GM13977 (cell line): ENCODE results near the gene KCNJ6.

ENCODE experiments used
- DNase-seq: peaks from one replicate; pipeline ENCODE4 v3.0.0; 2012; ENCODE audit warnings: low spot score
- in situ Hi-C: fragments of 300-500 bp; cut with MboI; formaldehyde crosslinking; loops from one replicate; pipeline ENCODE4 v1.12.0; 2022; ENCODE audit warnings: low sequenced_read_pairs, low pct_unique_long_range_greater_than_20kb, mixed read lengths, inconsistent platforms; ENCODE audit not compliant: unreplicated experiment
- TF ChIP-seq, protein P1 (sequence below): IDR thresholded peaks from 2 replicates; pipeline ENCODE4 v1.5.1; 2012; ENCODE audit warnings: mild to moderate bottlenecking, control low read depth; ENCODE audit not compliant: insufficient read depth; ENCODE audit errors: extremely low read depth, missing control alignments

KCNJ6 gene

DNA sequence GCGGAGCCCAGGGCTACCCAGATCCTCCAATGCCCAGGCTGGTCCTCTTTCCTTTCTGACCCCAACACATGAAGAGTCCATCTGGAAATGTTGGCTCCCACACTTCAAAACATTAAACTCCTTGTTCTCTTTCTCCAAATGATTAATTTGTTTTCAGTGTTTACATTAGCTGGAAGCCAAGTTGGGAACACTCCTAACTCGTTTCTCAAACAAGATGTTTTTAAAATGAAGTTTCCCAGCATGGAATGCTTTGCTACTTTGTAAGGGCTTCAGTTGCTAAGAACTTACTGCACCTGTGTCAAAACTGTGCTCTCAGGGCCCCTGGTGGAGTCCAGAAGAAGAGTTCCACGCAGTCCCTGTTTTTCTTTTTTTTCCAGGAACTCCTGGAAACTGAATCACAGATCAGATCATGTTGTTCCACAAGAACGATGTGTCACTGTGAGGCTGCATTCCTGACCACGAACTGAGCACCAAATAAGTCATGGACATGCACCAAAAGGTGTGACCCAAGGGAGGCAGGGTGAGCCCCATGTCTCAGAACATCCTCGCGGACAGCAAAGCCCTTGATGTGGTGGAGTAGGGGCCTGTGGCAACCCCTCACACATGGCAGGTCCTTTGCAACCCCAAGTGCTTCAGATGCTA lies 257.3 kb downstream of the KCNJ6 start:
- TF ChIP-seq, protein P1, sequence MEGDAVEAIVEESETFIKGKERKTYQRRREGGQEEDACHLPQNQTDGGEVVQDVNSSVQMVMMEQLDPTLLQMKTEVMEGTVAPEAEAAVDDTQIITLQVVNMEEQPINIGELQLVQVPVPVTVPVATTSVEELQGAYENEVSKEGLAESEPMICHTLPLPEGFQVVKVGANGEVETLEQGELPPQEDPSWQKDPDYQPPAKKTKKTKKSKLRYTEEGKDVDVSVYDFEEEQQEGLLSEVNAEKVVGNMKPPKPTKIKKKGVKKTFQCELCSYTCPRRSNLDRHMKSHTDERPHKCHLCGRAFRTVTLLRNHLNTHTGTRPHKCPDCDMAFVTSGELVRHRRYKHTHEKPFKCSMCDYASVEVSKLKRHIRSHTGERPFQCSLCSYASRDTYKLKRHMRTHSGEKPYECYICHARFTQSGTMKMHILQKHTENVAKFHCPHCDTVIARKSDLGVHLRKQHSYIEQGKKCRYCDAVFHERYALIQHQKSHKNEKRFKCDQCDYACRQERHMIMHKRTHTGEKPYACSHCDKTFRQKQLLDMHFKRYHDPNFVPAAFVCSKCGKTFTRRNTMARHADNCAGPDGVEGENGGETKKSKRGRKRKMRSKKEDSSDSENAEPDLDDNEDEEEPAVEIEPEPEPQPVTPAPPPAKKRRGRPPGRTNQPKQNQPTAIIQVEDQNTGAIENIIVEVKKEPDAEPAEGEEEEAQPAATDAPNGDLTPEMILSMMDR = no peak
- in situ Hi-C loops = no loop called here
- DNase-seq = no peak

DNA sequence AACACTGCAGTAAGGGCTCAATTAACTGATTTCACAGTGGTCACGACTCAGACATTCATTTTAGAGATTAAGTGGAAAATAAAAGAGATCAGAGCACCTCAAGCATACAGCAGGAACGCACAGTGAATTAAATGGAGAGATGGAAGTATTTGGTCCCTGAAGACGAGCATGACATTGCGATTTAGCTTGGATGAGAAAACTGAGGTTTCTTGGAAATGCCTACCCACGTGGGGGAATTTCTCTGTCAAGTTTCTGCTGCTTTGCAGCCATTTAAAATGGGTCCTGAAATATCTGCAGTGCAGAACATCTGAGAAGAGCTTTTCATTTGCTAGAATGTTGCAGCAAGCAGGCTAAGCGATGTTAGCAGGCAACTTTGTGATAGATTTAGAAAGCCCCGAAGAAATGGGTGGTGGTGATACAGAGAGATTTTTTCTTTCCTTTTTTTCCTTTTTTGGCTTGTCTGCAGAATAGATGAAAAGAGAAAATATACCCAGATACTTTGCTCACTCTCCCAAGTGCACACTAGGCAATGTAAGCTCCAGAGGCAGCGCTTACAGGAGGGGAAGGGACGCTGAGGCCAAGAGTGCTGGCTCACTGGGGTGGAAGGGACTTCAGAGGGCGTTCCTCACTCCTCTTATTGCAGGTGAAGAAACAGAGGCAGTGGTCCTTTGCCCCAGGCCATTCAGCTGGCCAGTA lies 258.0 kb downstream of the KCNJ6 start:
- DNase-seq = no peak
- in situ Hi-C loops = no loop called here
- TF ChIP-seq, protein P1 = no peak

DNA sequence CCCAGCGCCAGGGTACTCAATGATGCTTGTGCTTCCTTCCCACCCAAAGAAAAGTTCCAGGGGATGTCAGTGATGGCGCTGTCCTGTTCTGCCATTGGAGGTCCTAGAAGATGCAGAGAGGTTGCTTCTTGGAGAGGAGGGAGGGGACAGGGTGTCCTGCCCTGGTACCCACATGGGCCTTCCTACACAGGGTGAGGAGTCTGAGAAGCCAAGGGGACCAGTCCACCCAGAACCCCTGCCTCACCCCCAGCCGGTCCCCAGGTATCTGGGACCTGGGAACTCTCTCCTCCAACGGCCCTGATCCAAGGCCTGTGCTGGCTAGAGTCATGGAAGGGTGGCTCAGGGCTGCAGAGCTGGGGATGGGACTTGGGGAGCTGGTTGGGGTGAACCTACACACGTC lies 259.4 kb downstream of the KCNJ6 start:
- DNase-seq = no peak
- in situ Hi-C loops = no loop called here
- TF ChIP-seq, protein P1 = no peak

DNA sequence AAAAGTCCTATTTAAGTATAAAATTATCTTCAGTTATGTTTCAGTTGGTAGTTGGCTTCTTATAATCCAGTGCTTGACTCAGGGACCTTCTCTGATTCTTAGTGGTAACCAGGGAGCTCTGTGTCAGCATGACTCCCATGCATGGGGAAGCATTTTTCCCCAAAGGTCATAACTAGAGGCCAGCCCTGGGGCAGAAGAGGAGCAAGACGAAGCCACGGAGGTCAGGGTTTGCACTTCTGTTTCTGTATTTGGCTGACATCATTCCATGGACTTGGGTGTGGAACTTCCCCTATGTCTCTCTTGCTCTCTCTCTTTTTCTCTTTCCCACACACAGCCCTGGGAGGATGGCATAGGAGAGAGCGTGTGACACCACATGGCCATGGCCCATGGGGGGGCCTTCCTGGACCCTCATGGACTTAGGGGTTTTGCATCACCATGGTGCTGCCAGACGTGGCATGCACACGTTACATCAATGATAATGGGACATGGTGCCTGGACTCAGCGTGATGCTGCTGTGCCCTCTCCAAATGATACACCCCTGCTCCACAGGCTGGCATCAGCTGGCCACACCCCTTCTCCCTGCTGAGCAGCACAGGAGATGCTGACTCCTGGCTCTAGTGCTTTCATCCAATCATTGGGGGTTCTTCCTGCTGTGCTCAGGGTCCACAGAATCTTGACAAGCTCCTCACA lies 260.5 kb downstream of the KCNJ6 start:
- TF ChIP-seq, protein P1 = no peak
- in situ Hi-C loops = no loop called here
- no peak for DNase-seq

DNA sequence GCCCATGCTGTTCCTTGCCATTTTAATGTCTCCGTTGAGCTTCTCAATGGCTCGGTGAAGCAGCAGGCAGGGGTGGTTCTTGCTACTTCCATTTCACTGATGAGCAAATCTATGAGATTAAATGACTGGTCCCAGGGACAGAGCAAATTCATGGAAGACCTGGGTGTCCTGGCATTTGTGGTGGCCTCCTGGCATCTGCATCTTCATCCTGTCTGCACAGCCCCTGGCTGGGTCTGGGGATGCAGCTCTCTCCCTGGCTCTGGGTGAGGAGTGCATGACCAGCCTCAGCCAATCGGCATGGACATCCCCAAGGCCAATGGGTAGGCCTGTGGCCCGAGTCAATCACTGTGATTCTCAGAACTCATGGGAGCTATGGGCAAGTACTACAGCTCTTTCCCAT lies 261.7 kb downstream of the KCNJ6 start:
- in situ Hi-C loops = no loop called here
- DNase-seq = no peak
- TF ChIP-seq, protein P1 = no peak

DNA sequence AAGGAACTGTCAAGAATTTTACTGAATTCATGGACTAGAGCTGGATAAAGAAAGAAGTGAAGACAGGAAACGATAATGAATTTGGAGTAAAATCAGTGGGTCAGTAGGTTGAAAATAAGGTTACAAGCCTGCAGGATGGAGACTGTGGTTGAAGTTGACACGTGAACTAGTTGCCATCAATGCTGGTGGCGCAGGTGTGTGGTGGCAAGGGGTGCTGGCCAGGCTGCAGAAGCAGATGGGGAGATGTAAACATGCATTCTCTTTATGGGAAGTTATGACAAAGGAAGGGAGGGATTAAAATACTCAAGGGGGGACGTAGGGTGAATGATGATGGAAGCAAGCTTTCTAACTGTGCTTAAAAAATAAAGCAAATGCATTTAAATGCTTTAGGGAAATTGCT lies 263.1 kb downstream of the KCNJ6 start:
- in situ Hi-C loops = no loop called here
- TF ChIP-seq, protein P1 = no peak

More for the DNA sequence above, 263.1 kb downstream of the KCNJ6 start:
- no peak for DNase-seq
